Inflammatory macrophage treated with lipopolysaccharide for 4 hours (primary cell): ENCODE results near the gene TMA7.
A peak's percentile ranks its signal among the peaks of the same experiment; 100 is the strongest.
"Not testable (repeated sequence)": the region's sequence is repeated elsewhere in the genome, so short reads cannot be mapped to it uniquely, and the experiment has no call there.

ENCODE experiments used
- DNase-seq: peaks from one replicate; pipeline ENCODE4 v3.0.0-alpha.2; 2020

The TMA7 gene

GRCh38 chr3:48437812-48438211 lies 2.2 kb upstream of the TMA7 start:
- no peak for DNase-seq

GRCh38 chr3:48440590-48440958 lies 517 bp downstream of the TMA7 start:
- no peak for DNase-seq

GRCh38 chr3:48441940-48442339 lies 1.9 kb downstream of the TMA7 start:
- DNase-seq = no peak

- no peak for DNase-seq
These were observed 5.3 kb downstream of the TMA7 start for GRCh38 chr3:48445277-48445882.

GRCh38 chr3:48446043-48446424 lies 6.0 kb downstream of the TMA7 start:
- DNase-seq = no peak

- DNase-seq = peak; percentile 86
These were observed 6.6 kb downstream of the TMA7 start, which contains the start of gene ATRIP for GRCh38 chr3:48446425-48447193. Gene ATRIP (plus strand): TSS chr3:48446737. CDS start chr3:48446846, 109 bp downstream.

GRCh38 chr3:48451270-48451669 lies 11.2 kb downstream of the TMA7 start:
- DNase-seq = no peak

DNA sequence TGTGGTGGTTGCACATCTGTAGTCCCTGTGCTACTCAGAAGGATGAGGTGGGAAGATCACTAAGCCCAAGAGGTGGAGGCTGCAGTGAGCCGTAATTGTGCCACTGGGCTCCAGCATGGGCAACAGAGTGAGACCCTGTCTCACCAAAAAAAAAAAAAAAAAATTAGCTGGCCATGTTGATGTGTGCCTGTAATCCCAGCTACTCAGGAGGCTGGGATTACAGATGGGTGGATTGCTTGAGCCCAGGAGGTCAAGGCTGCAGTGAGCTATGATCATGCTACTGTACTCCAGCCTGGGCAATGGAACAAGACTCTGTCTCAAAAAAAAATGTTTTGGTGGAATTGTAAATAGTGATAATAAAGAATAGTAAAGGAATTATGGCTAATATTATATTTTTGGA lies 16.4 kb downstream of the TMA7 start:
- no peak for DNase-seq

GRCh38 chr3:48459331-48459730 lies 19.3 kb downstream of the TMA7 start:
- DNase-seq = no peak

DNA sequence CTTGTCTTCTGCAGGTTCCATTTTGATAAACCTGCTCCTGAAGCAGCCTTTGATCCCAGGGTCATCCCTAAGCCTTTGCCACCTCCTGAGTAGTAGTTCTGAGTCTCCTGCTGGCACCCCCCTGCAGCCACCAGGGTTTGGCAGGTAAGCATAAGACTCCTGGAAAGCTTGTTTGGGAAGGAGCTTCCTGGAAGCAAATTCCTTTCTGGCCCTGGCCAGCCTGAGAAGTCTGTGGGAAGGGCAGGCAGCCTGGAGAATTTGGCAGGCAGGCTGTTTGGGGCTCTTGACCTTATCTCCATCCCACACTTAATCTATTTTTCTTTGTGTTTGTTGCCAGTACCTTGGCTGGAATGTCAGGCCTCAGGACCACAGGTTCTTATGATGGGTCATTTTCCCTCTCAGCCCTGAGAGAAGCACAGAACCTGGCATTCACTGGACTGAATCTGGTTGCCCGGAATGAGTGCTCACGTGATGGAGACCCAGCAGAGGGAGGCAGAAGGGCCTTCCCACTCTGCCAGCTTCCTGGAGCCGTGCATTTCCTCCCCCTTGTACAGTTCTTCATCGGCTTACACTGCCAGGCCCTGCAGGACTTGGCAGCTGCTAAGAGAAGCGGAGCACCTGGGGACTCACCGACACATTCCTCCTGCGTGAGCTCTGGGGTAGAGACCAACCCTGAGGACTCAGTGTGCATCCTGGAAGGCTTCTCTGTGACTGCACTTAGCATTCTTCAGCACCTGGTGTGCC lies 19.9 kb downstream of the TMA7 start:
- DNase-seq = no peak

- no peak for DNase-seq
These were observed 20.5 kb downstream of the TMA7 start for GRCh38 chr3:48460517-48460902.

DNA sequence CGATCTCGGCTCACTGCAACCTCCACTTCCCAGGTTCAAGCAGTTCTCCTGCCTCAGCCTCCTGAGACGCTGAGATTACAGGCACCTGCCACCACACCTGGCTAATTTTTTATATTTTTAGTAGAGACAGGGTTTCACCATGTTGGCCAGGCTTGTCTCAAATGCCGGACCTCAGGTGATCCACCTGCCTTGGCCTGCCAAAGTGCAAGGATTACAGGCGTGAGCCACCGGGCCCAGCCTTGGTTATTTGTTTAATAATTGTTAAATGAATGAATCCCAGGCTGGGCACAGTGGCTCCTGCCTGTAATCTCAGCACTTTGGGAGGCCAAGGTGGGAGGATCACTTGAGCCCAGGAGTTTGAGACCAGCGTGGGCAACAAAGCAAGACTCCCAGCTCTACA lies 21.7 kb downstream of the TMA7 start:
- DNase-seq = not testable (repeated sequence)

DNA sequence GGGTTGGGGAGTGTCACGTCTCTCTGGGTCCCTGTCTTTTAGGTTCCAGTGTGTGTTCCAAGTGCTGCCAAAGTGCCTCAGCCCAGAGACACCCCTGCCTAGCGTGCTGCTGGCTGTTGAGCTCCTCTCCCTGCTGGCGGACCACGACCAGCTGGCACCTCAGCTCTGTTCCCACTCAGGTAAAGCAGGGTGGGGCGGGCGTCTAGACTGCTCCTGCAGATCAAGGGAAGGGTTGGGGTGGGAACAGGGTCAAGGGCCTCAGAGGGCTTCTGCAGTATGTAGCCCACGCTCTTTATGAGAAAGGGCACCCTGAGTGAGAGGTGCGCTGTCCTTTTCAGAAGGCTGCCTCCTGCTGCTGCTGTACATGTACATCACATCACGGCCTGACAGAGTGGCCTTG lies 23.6 kb downstream of the TMA7 start:
- DNase-seq = no peak

GRCh38 chr3:48464713-48465221 lies 24.7 kb downstream of the TMA7 start:
- DNase-seq = no peak

- no peak for DNase-seq
These were observed 25.1 kb downstream of the TMA7 start for GRCh38 chr3:48465237-48465530.

GRCh38 chr3:48465531-48466378 lies 25.7 kb downstream of the TMA7 start:
- peak; percentile 100 for DNase-seq

GRCh38 chr3:48466386-48467109 lies 26.5 kb downstream of the TMA7 start:
- DNase-seq = no peak

DNA sequence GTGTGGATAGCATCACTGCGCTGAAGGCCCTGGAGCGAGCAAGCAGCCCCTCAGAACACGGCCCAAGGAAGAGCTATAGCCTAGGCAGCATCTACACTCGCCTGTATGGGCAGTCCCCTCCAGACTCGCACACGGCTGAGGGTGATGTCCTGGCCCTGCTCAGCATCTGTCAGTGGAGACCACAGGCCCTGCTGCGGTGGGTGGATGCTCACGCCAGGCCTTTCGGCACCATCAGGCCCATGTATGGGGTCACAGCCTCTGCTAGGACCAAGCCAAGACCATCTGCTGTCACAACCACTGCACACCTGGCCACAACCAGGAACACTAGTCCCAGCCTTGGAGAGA lies 27.0 kb downstream of the TMA7 start:
- DNase-seq = no peak

DNA sequence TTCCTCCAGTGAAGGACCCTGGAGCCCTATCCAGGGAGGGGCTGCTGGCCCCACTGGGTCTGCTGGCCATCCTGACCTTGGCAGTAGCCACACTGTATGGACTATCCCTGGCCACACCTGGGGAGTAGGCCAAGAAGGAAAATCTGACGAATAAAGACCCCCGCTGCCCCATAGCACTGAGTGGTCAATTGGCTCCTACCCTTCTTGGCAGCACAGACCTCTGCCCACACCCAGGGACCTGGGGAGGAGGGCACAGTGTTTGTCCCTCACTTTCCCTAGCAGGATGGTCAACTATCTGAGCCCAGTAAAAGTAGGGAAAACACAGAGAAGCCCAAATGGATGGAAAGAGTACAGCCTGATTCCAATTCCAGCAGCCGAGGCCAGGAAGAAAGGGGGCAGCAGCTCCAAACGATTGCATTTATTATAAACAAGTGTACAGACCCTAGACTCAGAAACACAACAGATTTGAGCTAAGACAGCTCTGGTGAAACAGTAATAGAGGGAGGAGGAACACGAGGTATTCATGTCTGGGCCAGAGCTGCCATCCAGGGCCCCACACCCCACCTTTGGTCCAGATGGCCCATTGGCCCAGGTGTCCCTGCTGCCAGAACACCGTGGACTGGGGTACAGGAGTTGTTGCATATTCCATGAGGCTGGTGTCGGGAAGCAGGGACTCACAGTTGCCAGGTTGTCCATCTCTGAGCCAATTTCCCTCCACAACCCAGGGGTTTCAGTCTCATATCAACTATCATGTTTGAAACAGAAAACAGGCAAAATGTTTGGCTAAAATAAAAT lies 27.6 kb downstream of the TMA7 start:
- no peak for DNase-seq

DNA sequence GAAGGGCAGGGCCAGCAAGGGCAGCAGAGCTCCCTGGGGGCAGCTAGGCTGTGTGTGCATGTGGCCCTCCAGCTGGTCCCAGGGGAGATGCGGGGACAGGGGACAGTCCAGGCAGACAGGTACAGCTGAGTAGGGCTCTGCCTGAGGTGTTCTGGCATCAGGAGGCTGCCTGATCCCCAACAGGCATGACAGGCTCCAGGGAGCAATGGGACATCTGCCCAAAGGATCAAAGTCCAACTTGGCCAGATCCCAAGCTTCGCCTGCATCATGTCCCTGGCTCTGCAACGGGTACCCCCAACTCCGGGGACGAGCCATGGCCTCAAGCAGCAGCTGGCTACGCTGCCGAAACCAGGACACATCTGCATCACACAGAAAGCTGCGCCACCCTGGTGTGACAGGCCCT lies 28.3 kb downstream of the TMA7 start:
- no peak for DNase-seq

DNA sequence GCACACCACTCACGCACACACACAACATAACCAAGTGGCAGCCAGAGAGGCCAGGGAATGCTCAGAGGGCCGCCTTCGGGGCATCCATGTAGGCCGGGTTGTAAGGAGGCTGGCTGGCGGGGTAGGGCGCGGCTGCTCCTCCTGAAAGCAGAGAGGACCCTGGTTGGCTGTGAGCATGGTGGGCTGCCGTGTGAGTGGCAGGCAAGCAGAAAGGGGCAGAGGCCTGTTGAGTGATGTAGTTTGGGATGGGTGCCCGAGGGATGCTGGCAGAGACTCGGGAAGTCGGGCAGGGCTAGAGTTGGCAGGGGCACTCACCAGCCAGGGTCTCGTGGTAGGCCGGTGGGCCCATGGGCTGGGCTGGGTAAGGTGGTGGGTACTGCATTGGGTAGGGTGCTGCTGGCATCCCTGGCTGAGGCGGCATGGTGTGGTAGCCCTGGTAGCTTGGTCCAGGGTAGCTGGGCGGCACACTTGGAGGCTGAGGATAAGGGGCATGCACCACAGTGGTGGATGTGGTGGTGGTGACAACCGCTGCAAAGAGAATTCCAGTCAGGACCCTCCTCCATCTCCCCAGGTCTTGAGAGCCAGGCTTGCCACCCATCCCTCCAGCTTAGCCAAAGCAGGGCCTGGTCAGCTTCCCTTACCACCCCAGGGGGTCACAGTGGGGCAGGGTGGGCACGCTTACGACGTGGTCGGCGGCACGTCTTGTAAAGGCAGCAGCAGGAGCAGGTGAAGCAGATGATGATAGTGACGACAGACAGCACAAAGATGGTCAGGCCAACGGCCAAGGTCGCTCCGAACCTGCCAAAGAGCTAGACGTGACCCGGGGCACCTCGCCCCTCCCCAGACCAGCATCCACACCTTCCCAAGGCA lies 29.2 kb downstream of the TMA7 start:
- no peak for DNase-seq
